ENCODE measurements around the gene TUBGCP4. TPM values are rescaled to one million over a fixed set of nuclear protein-coding genes. Genes with fewer than 3 reads are reported as not detected.

TUBGCP4 gene
- total RNA-seq, 6 experiments from 2014 or later = 8.0 to 14.0 (median 9.5) TPM

DNA sequence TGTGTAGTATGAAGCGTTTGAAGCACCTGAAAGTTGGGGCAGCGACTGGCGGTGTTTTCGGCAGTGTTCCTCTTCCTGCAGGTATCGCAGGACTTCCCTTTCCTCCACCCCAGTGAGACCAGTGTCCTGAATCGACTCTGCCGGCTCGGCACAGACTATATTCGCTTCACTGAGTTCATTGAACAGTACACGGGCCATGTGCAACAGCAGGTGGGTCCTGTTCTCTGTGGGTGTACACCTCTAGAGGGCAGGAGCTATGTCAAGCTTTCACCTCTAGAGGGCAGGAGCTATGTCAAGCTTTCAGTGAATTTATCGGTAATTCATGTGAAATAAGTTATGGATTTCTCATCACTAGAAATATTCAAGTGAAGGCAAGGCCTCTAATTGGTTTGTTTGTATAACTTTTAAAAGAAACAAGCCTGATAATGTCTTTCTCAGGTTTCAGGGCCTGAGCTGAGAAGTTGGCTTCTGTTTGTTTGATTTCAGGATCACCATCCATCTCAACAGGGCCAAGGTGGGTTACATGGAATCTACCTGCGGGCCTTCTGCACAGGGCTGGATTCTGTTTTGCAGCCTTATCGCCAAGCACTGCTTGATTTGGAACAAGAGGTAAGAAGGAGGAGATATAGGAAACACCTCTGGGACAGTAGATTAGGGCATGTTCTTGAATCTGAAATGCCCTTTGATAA lies 5.3 kb downstream of the TUBGCP4 start:
- intact Hi-C loops (cut with DNase I) = no loop called here
- ATAC-seq (peak; percentile 35 to 55 (median 48)), DNase-seq (peak in 1 of 3 donors; percentile 50)
- H3K4me1 ChIP-seq = peaks cover 0 to 6% (median 0%) of the 10 kb centered on the region in 4 donors
- 82% methylated on average over 8 of the region's 13 CpGs for WGBS (ENCODE audit: insufficient coverage, low coverage, low lambda C conversion rate, missing lambda C conversion rate)
- no peak for TF ChIP-seq POLR2A (IDR thresholded peaks at IDR 0.05)
- TF ChIP-seq, protein P1, sequence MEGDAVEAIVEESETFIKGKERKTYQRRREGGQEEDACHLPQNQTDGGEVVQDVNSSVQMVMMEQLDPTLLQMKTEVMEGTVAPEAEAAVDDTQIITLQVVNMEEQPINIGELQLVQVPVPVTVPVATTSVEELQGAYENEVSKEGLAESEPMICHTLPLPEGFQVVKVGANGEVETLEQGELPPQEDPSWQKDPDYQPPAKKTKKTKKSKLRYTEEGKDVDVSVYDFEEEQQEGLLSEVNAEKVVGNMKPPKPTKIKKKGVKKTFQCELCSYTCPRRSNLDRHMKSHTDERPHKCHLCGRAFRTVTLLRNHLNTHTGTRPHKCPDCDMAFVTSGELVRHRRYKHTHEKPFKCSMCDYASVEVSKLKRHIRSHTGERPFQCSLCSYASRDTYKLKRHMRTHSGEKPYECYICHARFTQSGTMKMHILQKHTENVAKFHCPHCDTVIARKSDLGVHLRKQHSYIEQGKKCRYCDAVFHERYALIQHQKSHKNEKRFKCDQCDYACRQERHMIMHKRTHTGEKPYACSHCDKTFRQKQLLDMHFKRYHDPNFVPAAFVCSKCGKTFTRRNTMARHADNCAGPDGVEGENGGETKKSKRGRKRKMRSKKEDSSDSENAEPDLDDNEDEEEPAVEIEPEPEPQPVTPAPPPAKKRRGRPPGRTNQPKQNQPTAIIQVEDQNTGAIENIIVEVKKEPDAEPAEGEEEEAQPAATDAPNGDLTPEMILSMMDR (IDR thresholded peaks at IDR 0.05) = peak; percentile 40 to 73 (median 62)
- H3K27me3 ChIP-seq = no peaks in the 10 kb centered on the region
- no peaks in the 10 kb centered on the region for H3K9me3 ChIP-seq
- H3K4me3 ChIP-seq = no peak overlapping the region
- H3K36me3 ChIP-seq = peaks cover 0 to 23% (median 4%) of the 10 kb centered on the region in 4 donors
- H3K27ac ChIP-seq = no peak overlapping the region

DNA sequence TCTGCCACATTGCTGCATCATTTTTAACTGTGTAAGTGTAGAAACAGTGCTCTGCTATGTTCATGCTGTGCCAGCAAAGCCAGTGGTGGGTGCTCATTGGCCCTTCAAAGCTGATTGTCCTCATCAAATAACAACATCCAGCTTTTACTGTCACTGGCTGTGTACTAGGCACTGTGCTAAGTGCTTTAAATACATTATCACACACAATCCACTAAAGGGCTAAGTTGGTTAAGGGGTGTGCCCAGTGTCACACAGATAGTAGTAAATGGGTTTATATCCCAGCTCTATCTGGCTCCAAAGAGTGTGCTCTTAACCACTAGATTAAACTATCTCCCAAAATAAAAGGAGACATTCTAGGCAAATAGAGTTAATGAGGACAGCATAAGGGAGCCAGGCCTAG lies 7.7 kb downstream of the TUBGCP4 start:
- ATAC-seq (no peak), DNase-seq (no peak)
- intact Hi-C loops (cut with DNase I) = no loop called here
- Histone ChIP-seq H3K27me3 (no peaks in the 10 kb centered on the region), H3K36me3 (peaks cover 0 to 42% (median 5%) of the 10 kb centered on the region in 4 donors), H3K27ac (no peak overlapping the region), H3K9me3 (no peaks in the 10 kb centered on the region), H3K4me3 (no peak overlapping the region), H3K4me1 (no peaks in the 10 kb centered on the region)
- TF ChIP-seq, protein P1 (IDR thresholded peaks at IDR 0.05) = no peak
- no peak for TF ChIP-seq POLR2A (IDR thresholded peaks at IDR 0.05)

DNA sequence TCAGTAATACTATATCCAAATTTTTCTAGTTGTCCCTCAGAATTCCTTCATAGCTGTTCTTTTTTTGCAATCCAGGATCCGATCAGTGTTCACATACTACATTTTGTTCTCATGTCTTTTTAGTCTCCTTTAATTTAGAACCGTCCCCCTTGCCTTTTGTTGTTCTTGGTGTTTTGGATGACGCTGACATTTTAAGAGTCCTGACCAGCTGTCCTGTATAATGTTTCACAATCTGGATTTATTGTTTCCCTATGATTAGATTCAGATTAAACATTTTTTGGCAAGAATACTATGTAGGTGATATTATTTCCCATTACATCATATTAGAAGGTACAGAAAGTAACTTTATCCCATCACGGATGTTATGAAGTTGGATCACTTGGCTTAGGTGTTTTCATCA lies 11.4 kb downstream of the TUBGCP4 start:
- no peak overlapping the region for H3K4me3 ChIP-seq
- DNase-seq = no peak
- no peaks in the 10 kb centered on the region for H3K27me3 ChIP-seq
- WGBS (ENCODE audit: insufficient coverage, low coverage, low lambda C conversion rate, missing lambda C conversion rate) = 91% methylated on average over 4 of the region's 4 CpGs
- no peak overlapping the region for H3K27ac ChIP-seq
- no peak for TF ChIP-seq POLR2A (IDR thresholded peaks at IDR 0.05)
- TF ChIP-seq, protein P1 (IDR thresholded peaks at IDR 0.05) = no peak
- H3K36me3 ChIP-seq = peaks cover 0 to 63% (median 12%) of the 10 kb centered on the region in 4 donors
- no peaks in the 10 kb centered on the region for H3K4me1 ChIP-seq
- ATAC-seq = no peak
- intact Hi-C loops (cut with DNase I) = no loop called here
- H3K9me3 ChIP-seq = no peaks in the 10 kb centered on the region

DNA sequence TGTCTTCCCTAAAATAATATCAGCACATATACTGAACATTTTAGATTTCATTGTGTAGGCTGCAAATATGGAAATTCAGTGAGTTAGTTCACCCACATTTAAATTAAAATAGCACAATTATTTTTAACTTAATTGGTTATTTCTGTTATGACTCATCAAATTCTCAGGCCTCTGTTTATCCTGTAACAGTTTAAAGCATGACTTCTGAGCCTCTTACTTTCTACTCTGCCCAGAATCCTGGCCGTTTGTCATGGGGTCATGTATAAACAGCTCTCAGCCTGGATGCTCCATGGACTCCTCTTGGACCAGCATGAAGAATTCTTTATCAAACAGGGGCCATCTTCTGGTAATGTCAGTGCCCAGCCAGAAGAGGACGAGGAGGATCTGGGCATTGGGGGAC lies 12.2 kb downstream of the TUBGCP4 start:
- Histone ChIP-seq H3K27me3 (no peaks in the 10 kb centered on the region), H3K4me1 (no peaks in the 10 kb centered on the region), H3K36me3 (peaks cover 0 to 68% (median 14%) of the 10 kb centered on the region in 4 donors), H3K27ac (no peak overlapping the region), H3K9me3 (no peaks in the 10 kb centered on the region), H3K4me3 (no peak overlapping the region)
- 83% methylated on average over 2 of the region's 2 CpGs for WGBS (ENCODE audit: insufficient coverage, low coverage, low lambda C conversion rate, missing lambda C conversion rate)
- ATAC-seq = no peak
- intact Hi-C loops (cut with DNase I) = no loop called here
- no peak for TF ChIP-seq POLR2A (IDR thresholded peaks at IDR 0.05)
- TF ChIP-seq, protein P1 (IDR thresholded peaks at IDR 0.05) = no peak
- no peak for DNase-seq

All from right lobe of liver (tissue), 6 donors.